ENCODE results near the gene CARD11. TPM values are rescaled to one million over a fixed set of nuclear protein-coding genes. Genes with fewer than 3 reads are reported as not detected.

The CARD11 gene
- total and polyA plus RNA-seq, 2 of the 4 experiments (the other 2 are of a cell fraction) = 0.18 to 0.26 TPM

GRCh38 chr7:2980401-2981102 is 63.1 kb downstream of the CARD11 start:
- CTCF ChIA-PET = no interaction called here
- WGBS, 2 experiments (ENCODE audit: extremely low coverage in 2 of 2, insufficient read length in 1 of 2) = 58% methylated on average over 6 of the region's 27 CpGs; no CpG with 5 or more reads in 1 of the 2 experiments

More at GRCh38 chr7:2980401-2981102, 63.1 kb downstream of the CARD11 start:
- POLR2A ChIA-PET (ENCODE audit: unreplicated experiment) = no interaction called here
- Histone ChIP-seq H3K4me2 (ENCODE audit: low read depth, low read length) (no peak overlapping the region), H4K91ac (ENCODE audit: insufficient read depth, low read depth, low read length) (no peak overlapping the region), H4K20me1 (ENCODE audit: insufficient read depth, low read length) (no peaks in the 10 kb centered on the region), H3K9me3 (ENCODE audit: control insufficient read depth, insufficient read depth, low read length) (no peaks in the 10 kb centered on the region), H3K56ac (ENCODE audit: extremely low read depth, insufficient read depth, low read length) (no peak overlapping the region), H2BK15ac (ENCODE audit: low read depth, low read length) (no peak overlapping the region), H2BK5ac (ENCODE audit: low read depth, low read length, poor library complexity, severe bottlenecking) (no peak overlapping the region), H3K14ac (replicated peaks; ENCODE audit: low read depth, low read length) (no peak overlapping the region), H3K4me1 (ENCODE audit: control insufficient read depth, insufficient read depth, low read length) (no peaks in the 10 kb centered on the region), H3K79me1 (ENCODE audit: low read depth in 1 of 2, low read length in 2 of 2) (no peaks in the 10 kb centered on the region), H2BK120ac (ENCODE audit: low read depth, low read length) (no peak overlapping the region), H3K36me3 (ENCODE audit: control insufficient read depth, insufficient read depth, low read length) (no peaks in the 10 kb centered on the region), H3K27me3 (ENCODE audit: control insufficient read depth, insufficient read depth, low read length) (peaks cover 4% of the 10 kb centered on the region; the same call in 1 of the 2 replicates), H4K8ac (ENCODE audit: low read depth in 2 of 2, low read length in 2 of 2) (no peak overlapping the region), H4K5ac (ENCODE audit: low read depth, low read length) (no peak overlapping the region), H2BK20ac (ENCODE audit: low read depth, low read length) (no peak overlapping the region), H3K9me1 (ENCODE audit: insufficient read depth, low read length) (no peaks in the 10 kb centered on the region), H3K4ac (ENCODE audit: low read depth, low read length) (no peak overlapping the region), H3K4me3 (ENCODE audit: insufficient read depth, low read depth, low read length) (no peak overlapping the region), H3K9ac (ENCODE audit: low read depth, low read length) (no peak overlapping the region), H3K23ac (ENCODE audit: low read depth, low read length) (no peak overlapping the region), H3K27ac (ENCODE audit: insufficient read depth, low read length) (no peak overlapping the region), H2AK5ac (ENCODE audit: low read depth, low read length) (no peak overlapping the region), H2AFZ (replicated peaks; ENCODE audit: low read length, poor library complexity) (no peak overlapping the region), H2AK9ac (replicated peaks; ENCODE audit: low read depth, low read length, poor library complexity) (no peak overlapping the region), H3K18ac (ENCODE audit: low read depth, low read length) (no peak overlapping the region)
- ATAC-seq (ENCODE audit: low read depth) (no peak), DNase-seq (no peak)
- BruUV-seq (replicated peaks) = no TSS peak
- in situ Hi-C loops (cut with MboI; ENCODE audit: low sequenced_read_pairs) = no loop called here
- TF ChIP-seq FOS (IDR thresholded peaks at IDR 0.05; ENCODE audit: low read depth, low read length) (no peak), POLR2A (IDR thresholded peaks at IDR 0.05; ENCODE audit: low read depth, low read length) (no peak), RCOR1 (IDR thresholded peaks at IDR 0.05; ENCODE audit: insufficient replicate concordance, low read length) (no peak), BHLHE40 (IDR thresholded peaks at IDR 0.05; ENCODE audit: low read depth, low read length) (no peak), CHD1 (IDR thresholded peaks at IDR 0.05; ENCODE audit: low read depth, low read length) (no peak), MAFK (IDR thresholded peaks at IDR 0.05; ENCODE audit: low read depth, low read length) (no peak), MXI1 (IDR thresholded peaks at IDR 0.05; ENCODE audit: borderline replicate concordance, low read depth, low read length) (no peak), RFX5 (IDR thresholded peaks at IDR 0.05; ENCODE audit: low read depth, low read length) (no peak), SMC3 (IDR thresholded peaks at IDR 0.05; ENCODE audit: low read depth, low read length) (no peak), RAD21 (IDR thresholded peaks at IDR 0.05; ENCODE audit: low read length) (no peak), CTCF (conservative IDR thresholded peaks at IDR 0.05; ENCODE audit: low read depth, low read length) (no peak)
- dilution Hi-C loops (cut with HindIII; ENCODE audit: low sequenced_read_pairs, unreplicated experiment) = no loop called here
- intact Hi-C loops (cut with micrococcal nuclease) = no loop called here

Data from IMR-90 (cell line).